HepG2 (cell line): ENCODE data around the gene HOXC9. TPM values are rescaled to one million over a fixed set of nuclear protein-coding genes. Genes with fewer than 3 reads are reported as not detected.

ENCODE experiments used
- CEBPB ChIP-seq: IDR thresholded peaks from 2 replicates; pipeline ENCODE4 v1.6.1; 2011; ENCODE audit warnings: low read depth, low read length, improper control_type of control experiment, borderline replicate concordance
- CEBPZ ChIP-seq: IDR thresholded peaks from 2 replicates; pipeline ENCODE4 v1.6.1; 2012; ENCODE audit warnings: low read length, improper control_type of control experiment
- HMGA1 ChIP-seq: sonication (generic); formaldehyde crosslinking; conservative IDR thresholded peaks from 2 replicates; pipeline ENCODE4 v1.4.0; 2020; ENCODE audit warnings: missing genetic modification reagents
- JUND ChIP-seq: sonication (generic); formaldehyde crosslinking; IDR thresholded peaks from 2 replicates; pipeline ENCODE4 v1.8.0; 2022; ENCODE audit warnings: mild to moderate bottlenecking, missing genetic modification reagents
- MTF2 ChIP-seq: sonication (generic); formaldehyde crosslinking; IDR thresholded peaks from 2 replicates; pipeline ENCODE4 v1.5.0; 2020; ENCODE audit warnings: missing genetic modification reagents, borderline replicate concordance
- NFE2L1 ChIP-seq: sonication (generic); formaldehyde crosslinking; IDR thresholded peaks from 2 replicates; pipeline ENCODE4 v1.4.0; 2020; ENCODE audit warnings: missing genetic modification reagents, mild to moderate bottlenecking, borderline replicate concordance
- RFXANK ChIP-seq: IDR thresholded peaks from 2 replicates; pipeline ENCODE4 v1.6.1; 2016
- TFDP1 ChIP-seq: IDR thresholded peaks from 2 replicates; pipeline ENCODE4 v1.6.1; 2016; ENCODE audit warnings: missing compliant biosample characterization, missing genetic modification reagents, borderline replicate concordance
- TRIM24 ChIP-seq: sonication (generic); formaldehyde crosslinking; IDR thresholded peaks from 2 replicates; pipeline ENCODE4 v1.8.0; 2022; ENCODE audit warnings: mild to moderate bottlenecking, missing genetic modification reagents
- YY1 ChIP-seq: IDR thresholded peaks from 2 replicates; pipeline ENCODE4 v1.6.1; 2011; ENCODE audit warnings: low read length, low read depth, moderate library complexity, mild to moderate bottlenecking; ENCODE audit not compliant: insufficient read depth, insufficient replicate concordance
- ZBTB14 ChIP-seq: sonication (generic); formaldehyde crosslinking; IDR thresholded peaks from 2 replicates; pipeline ENCODE4 v1.4.0; 2020; ENCODE audit warnings: missing genetic modification reagents
- ZBTB33 ChIP-seq: sonication (generic); formaldehyde crosslinking; IDR thresholded peaks from 2 replicates; pipeline ENCODE4 v1.4.0; 2020; ENCODE audit warnings: missing genetic modification reagents
- ZFP1 ChIP-seq: IDR thresholded peaks from 2 replicates; pipeline ENCODE4 v1.6.1; 2016
- ZFYVE20 ChIP-seq: sonication (generic); formaldehyde crosslinking; IDR thresholded peaks from 2 replicates; pipeline ENCODE4 v1.8.0; 2023; ENCODE audit warnings: low read depth, mild to moderate bottlenecking, moderate library complexity, missing genetic modification reagents, borderline replicate concordance
- ZHX1 ChIP-seq: sonication (generic); formaldehyde crosslinking; IDR thresholded peaks from 2 replicates; pipeline ENCODE4 v1.8.1; 2022; ENCODE audit warnings: low read depth, mild to moderate bottlenecking, missing genetic modification reagents
- ZNF552 ChIP-seq: sonication (generic); formaldehyde crosslinking; IDR thresholded peaks from 2 replicates; pipeline ENCODE4 v1.9.0; 2022; ENCODE audit warnings: missing genetic modification reagents, mild to moderate bottlenecking, borderline replicate concordance
- ZNF616 ChIP-seq: sonication (generic); formaldehyde crosslinking; IDR thresholded peaks from 2 replicates; pipeline ENCODE4 v1.5.0; 2020; ENCODE audit warnings: low read depth, mild to moderate bottlenecking, missing genetic modification reagents
- polyA plus RNA-seq, 8 experiments: library from polyadenylated mRNA; depleted of rRNA in 3 of 8; stranded (reverse) in 7 of 8; unstranded in 1 of 8; fragments of >200 nt; fragmentation: Illumina TruSeq in 4 of 8; extraction: Trizol in 4 of 8; gene quantifications; 2 replicates each; pipeline versions ENCODE4 v1.2.1 to v1.2.3, GENCODE V29; 2011 to 2016; ENCODE audit warnings: low read depth in 4 of 8, missing spikeins in 1 of 8, mixed read lengths in 1 of 8; ENCODE audit not compliant: insufficient read depth in 1 of 8
- total RNA-seq, 5 experiments: library from RNA; depleted of rRNA; stranded (reverse); fragments of >200 nt; fragmentation: Illumina TruSeq; extraction: Trizol; gene quantifications; 2 replicates each; pipeline ENCODE4 v1.2.3, GENCODE V29; 2016; ENCODE audit warnings: low read depth in 1 of 5

The HOXC9 gene
- total and polyA plus RNA-seq, 2 of the 13 experiments (the other 11 are each of a cell fraction or from before 2014, with no cell fraction given), result 0.11 to 1.1 TPM

GRCh38 chr12:54005853-54006558 lies 6.0 kb downstream of the HOXC9 start (continued):
- no peak for TF ChIP-seq HMGA1
- no peak for TF ChIP-seq NFE2L1 (CRISPR knock-in tag)
- no peak for TF ChIP-seq ZFP1 (CRISPR knock-in tag)
- TF ChIP-seq TRIM24 (CRISPR knock-in tag), result no peak
- no peak for TF ChIP-seq ZFYVE20
- no peak for TF ChIP-seq RFXANK (CRISPR knock-in tag)
- TF ChIP-seq ZNF616 (CRISPR knock-in tag), result no peak
- TF ChIP-seq ZHX1 (CRISPR knock-in tag), result no peak
- no peak for TF ChIP-seq ZNF552 (CRISPR knock-in tag)
- no peak for TF ChIP-seq CEBPZ
- TF ChIP-seq YY1, result peak; percentile 35
- 0 out of 2 replicates have a peak, but pooled peaks have one; percentile 30 for TF ChIP-seq TFDP1 (CRISPR knock-in tag)
- no peak for TF ChIP-seq MTF2 (CRISPR knock-in tag)
- no peak for TF ChIP-seq ZBTB14 (CRISPR knock-in tag)
- TF ChIP-seq ZBTB33, result 0 out of 2 replicates have a peak, but pooled peaks have one; percentile 20
- TF ChIP-seq JUND (CRISPR knock-in tag), result no peak
- TF ChIP-seq CEBPB, result no peak
